MCF 10A (cell line): Measurements from ENCODE around the gene CD93. TPM values are rescaled to one million over a fixed set of nuclear protein-coding genes. Genes with fewer than 3 reads are reported as not detected.

Source experiments
- BruUV-seq: library from RNA; stranded (reverse); fragments of 400-500 nt; replicated peaks from 2 replicates; lab custom pipeline; 2021; lab: Mats Ljungman, UMichigan
- CTCF ChIA-PET: fragments of 300-600 bp; sonication (Branson Sonifier 250); formaldehyde crosslinking; extraction: SDS; loops from one replicate; lab custom pipeline; 2021; ENCODE audit warnings: antibody characterized with exemption, inconsistent platforms; lab: Yijun Ruan, JAX
- POLR2A ChIA-PET: fragments of 300-600, 350-650 bp; sonication (Branson Sonifier 250); formaldehyde crosslinking; extraction: SDS; loops from one replicate; lab custom pipeline; 2020; ENCODE audit warnings: antibody characterized with exemption, inconsistent platforms; lab: Yijun Ruan, JAX
- DNase-seq: peaks from one replicate; pipeline ENCODE4 v3.0.0-alpha.2; 2018; ENCODE audit not compliant: unreplicated experiment
- H3K27ac Mint-ChIP-seq: one replicate; pipeline ENCODE4 v1.8.0; 2022; ENCODE audit warnings: mild to moderate bottlenecking, low read depth, mixed read lengths; ENCODE audit not compliant: unreplicated experiment
- H3K27me3 Mint-ChIP-seq: one replicate; pipeline ENCODE4 v1.8.0; 2022; ENCODE audit warnings: mixed read lengths; ENCODE audit not compliant: insufficient read depth, unreplicated experiment
- H3K36me3 Mint-ChIP-seq: one replicate; pipeline ENCODE4 v1.8.0; 2022; ENCODE audit warnings: mild to moderate bottlenecking, moderate library complexity, mixed read lengths; ENCODE audit not compliant: insufficient read depth, unreplicated experiment
- H3K4me1 Mint-ChIP-seq: one replicate; pipeline ENCODE4 v1.8.0; 2022; ENCODE audit warnings: mixed read lengths; ENCODE audit not compliant: insufficient read depth, unreplicated experiment
- H3K4me3 Mint-ChIP-seq: one replicate; pipeline ENCODE4 v1.8.0; 2022; ENCODE audit warnings: mild to moderate bottlenecking, moderate library complexity, mixed read lengths; ENCODE audit not compliant: unreplicated experiment
- H3K9me3 Mint-ChIP-seq: one replicate; pipeline ENCODE4 v1.8.0; 2022; ENCODE audit warnings: mixed read lengths; ENCODE audit not compliant: unreplicated experiment
- CTCF ChIP-seq: fragments of 200-600 bp; IDR thresholded peaks from one replicate; pipeline ENCODE4 v1.8.0; 2022; ENCODE audit warnings: antibody characterized with exemption, mild to moderate bottlenecking; ENCODE audit not compliant: unreplicated experiment
- intact Hi-C: fragments of 100-400 bp; cut with micrococcal nuclease; formaldehyde crosslinking; loops from 2 replicates; pipeline ENCODE4 v1.14.1; 2022
- total RNA-seq: library from RNA; stranded (reverse); gene quantifications from 2 replicates; pipeline ENCODE4 v1.2.3, GENCODE V29; 2022

CD93 gene
- total RNA-seq, 1 experiment from 2014 or later = not detected

- CTCF ChIA-PET = interaction anchor here (0.6 to 4.8 kb wide), 7 partner anchors 8 to 887 kb away, joined by 3 to 29 read pairs (median 3); no protein-coding TSS in a partner anchor
- no TSS peak for BruUV-seq
- peaks cover 24% of the 10 kb centered on the region for H3K4me1 Mint-ChIP-seq
- H3K4me3 Mint-ChIP-seq = no peak overlapping the region
- H3K9me3 Mint-ChIP-seq = no peaks in the 10 kb centered on the region
- H3K27me3 Mint-ChIP-seq = no peaks in the 10 kb centered on the region
- POLR2A ChIA-PET = interaction anchor here (1.0 kb wide), 1 partner anchor 13 kb away, joined by 7 read pairs; no protein-coding TSS in a partner anchor
- H3K27ac Mint-ChIP-seq = peak overlapping the region; percentile 84
- H3K36me3 Mint-ChIP-seq = no peaks in the 10 kb centered on the region
- no peak for DNase-seq
- TF ChIP-seq CTCF = no peak
- intact Hi-C loops = no loop called here
These were observed 6.9 kb upstream of the CD93 start for GRCh38 chr20:23092861-23093495.

- BruUV-seq = no TSS peak
- Mint-ChIP-seq H3K36me3 (no peaks in the 10 kb centered on the region), H3K27me3 (no peaks in the 10 kb centered on the region), H3K27ac (no peak overlapping the region), H3K4me3 (no peak overlapping the region), H3K4me1 (peaks cover 21% of the 10 kb centered on the region), H3K9me3 (no peaks in the 10 kb centered on the region)
- intact Hi-C loops = no loop called here
- POLR2A ChIA-PET = interaction anchor here (1.0 kb wide), 1 partner anchor 13 kb away, joined by 7 read pairs; no protein-coding TSS in a partner anchor
- TF ChIP-seq CTCF = no peak
- no peak for DNase-seq
- CTCF ChIA-PET = interaction anchor here (0.6 to 1.2 kb wide), 5 partner anchors 8 to 400 kb away, joined by 3 to 5 read pairs (median 3); no protein-coding TSS in a partner anchor
These were observed 6.2 kb upstream of the CD93 start for GRCh38 chr20:23092384-23092756.

DNA sequence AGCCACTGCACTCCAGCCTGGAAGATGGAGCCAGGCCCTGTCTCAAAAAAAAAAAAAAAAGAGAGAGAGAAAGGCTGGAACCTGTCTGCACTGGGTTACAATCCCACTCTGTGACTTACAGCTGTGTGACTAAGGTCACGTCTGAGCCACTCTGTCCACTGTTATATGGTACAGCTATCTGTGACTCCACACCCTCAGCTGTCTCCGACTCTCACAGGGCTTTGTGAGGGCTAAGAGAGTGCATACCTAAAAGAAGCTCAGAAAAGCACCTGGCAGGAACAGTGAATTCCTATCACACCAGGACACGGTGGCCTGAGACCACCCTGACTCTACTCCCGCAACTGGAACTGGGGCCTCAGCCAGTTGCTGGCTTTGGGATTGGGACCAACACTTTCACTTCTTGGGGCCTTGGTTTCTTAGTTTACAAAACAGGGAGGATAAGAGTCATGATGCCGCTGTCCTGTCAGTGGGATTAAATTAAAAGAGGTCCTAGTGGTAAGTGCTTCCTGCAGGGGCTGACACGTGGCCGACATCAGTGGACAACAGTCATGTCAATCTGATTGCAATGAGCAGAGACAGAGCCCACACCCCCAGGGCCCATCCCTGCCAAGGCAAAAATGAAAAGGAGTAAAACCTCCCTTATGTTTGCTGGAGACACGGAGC lies 5.7 kb upstream of the CD93 start:
- Mint-ChIP-seq H3K27me3 (no peaks in the 10 kb centered on the region), H3K27ac (peak overlapping the region; percentile 35), H3K9me3 (no peaks in the 10 kb centered on the region), H3K4me3 (no peak overlapping the region), H3K4me1 (peaks cover 21% of the 10 kb centered on the region), H3K36me3 (no peaks in the 10 kb centered on the region)
- ChIA-PET POLR2A (interaction anchor here (0.7 to 1.0 kb wide), 2 partner anchors 14 to 259 kb away, joined by 3 to 7 read pairs; partner anchors contain the start of gene NXT1), CTCF (interaction anchor here (0.5 to 1.1 kb wide), 7 partner anchors 9 to 332 kb away, joined by 3 to 5 read pairs (median 3); no protein-coding TSS in a partner anchor)
- no peak for TF ChIP-seq CTCF
- no peak for DNase-seq
- BruUV-seq = no TSS peak
- intact Hi-C loops = no loop called here

- intact Hi-C loops = no loop called here
- TF ChIP-seq CTCF = no peak
- no peak overlapping the region for H3K4me3 Mint-ChIP-seq
- no peaks in the 10 kb centered on the region for H3K36me3 Mint-ChIP-seq
- no peaks in the 10 kb centered on the region for H3K9me3 Mint-ChIP-seq
- H3K4me1 Mint-ChIP-seq = peaks cover 20% of the 10 kb centered on the region
- H3K27ac Mint-ChIP-seq = peak overlapping the region; percentile 35
- ChIA-PET POLR2A (interaction anchor here (0.5 to 0.6 kb wide), 3 partner anchors 22 to 259 kb away, joined by 3 read pairs; partner anchors contain the start of gene NXT1), CTCF (interaction anchor here (0.7 to 1.0 kb wide), 4 partner anchors 111 to 331 kb away, joined by 3 to 4 read pairs (median 4); no protein-coding TSS in a partner anchor)
- DNase-seq = no peak
- no peaks in the 10 kb centered on the region for H3K27me3 Mint-ChIP-seq
- no TSS peak for BruUV-seq
These were observed 4.8 kb upstream of the CD93 start for GRCh38 chr20:23090878-23091277.
